Astrocyte (in vitro differentiated cells and primary cell): Measurements from ENCODE around the gene STK35.

Source experiments
- EZH2 ChIP-seq: IDR thresholded peaks from 2 replicates; pipeline ENCODE4 v1.6.1; 2012; ENCODE audit warnings: mild to moderate bottlenecking, low read length, inconsistent platforms; ENCODE audit not compliant: insufficient read depth
- TF ChIP-seq, protein P1 (sequence below): IDR thresholded peaks from 2 replicates; pipeline ENCODE4 v1.5.1; 2011; ENCODE audit warnings: low read depth, mild to moderate bottlenecking, inconsistent platforms, low read length, moderate library complexity; ENCODE audit not compliant: insufficient read depth

DNA sequence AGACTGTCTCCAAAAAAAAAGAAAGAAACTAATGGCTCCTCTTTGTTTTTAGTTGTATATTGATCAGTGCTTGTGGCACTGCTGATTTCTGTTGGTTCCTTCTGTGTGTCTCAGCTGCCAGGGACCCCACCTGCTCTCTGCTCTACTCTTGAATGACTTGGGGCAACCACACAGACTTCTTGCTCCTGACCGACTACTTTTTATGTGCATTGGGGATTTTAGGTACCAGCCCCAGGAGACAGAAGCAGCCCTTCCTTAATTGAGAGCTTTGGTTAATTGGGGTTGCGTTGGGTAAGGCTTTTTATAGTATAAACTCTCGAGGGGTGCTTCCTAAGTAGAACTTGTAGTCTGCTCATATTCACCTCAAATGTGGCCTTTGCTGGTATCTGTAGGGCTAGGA, 6.9 kb downstream of the STK35 start:
- TF ChIP-seq, protein P1, sequence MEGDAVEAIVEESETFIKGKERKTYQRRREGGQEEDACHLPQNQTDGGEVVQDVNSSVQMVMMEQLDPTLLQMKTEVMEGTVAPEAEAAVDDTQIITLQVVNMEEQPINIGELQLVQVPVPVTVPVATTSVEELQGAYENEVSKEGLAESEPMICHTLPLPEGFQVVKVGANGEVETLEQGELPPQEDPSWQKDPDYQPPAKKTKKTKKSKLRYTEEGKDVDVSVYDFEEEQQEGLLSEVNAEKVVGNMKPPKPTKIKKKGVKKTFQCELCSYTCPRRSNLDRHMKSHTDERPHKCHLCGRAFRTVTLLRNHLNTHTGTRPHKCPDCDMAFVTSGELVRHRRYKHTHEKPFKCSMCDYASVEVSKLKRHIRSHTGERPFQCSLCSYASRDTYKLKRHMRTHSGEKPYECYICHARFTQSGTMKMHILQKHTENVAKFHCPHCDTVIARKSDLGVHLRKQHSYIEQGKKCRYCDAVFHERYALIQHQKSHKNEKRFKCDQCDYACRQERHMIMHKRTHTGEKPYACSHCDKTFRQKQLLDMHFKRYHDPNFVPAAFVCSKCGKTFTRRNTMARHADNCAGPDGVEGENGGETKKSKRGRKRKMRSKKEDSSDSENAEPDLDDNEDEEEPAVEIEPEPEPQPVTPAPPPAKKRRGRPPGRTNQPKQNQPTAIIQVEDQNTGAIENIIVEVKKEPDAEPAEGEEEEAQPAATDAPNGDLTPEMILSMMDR = no peak
- TF ChIP-seq EZH2 = no peak
